Adipocyte (in vitro differentiated cells): ENCODE data around the gene SFPQ.
"Not testable (repeated sequence)": the region's sequence is repeated elsewhere in the genome, so short reads cannot be mapped to it uniquely, and the experiment has no call there.

ENCODE experiments used
- DNase-seq: peaks from one replicate; pipeline ENCODE4 v3.0.0-alpha.2; 2015; ENCODE audit warnings: low read depth
- H3K27me3 ChIP-seq: replicated peaks from 2 replicates; pipeline ENCODE4 v1.7.0; 2013; ENCODE audit warnings: mild to moderate bottlenecking, low read length, moderate library complexity; ENCODE audit not compliant: control insufficient read depth, insufficient read depth
- H3K36me3 ChIP-seq: 2 replicates; pipeline ENCODE4 v1.7.0; 2013; ENCODE audit warnings: low read length, mild to moderate bottlenecking, moderate library complexity; ENCODE audit not compliant: control insufficient read depth, insufficient read depth, severe bottlenecking
- H3K4me1 ChIP-seq: 2 replicates; pipeline ENCODE4 v1.7.0; 2013; ENCODE audit warnings: mild to moderate bottlenecking, low read length, moderate library complexity; ENCODE audit not compliant: control insufficient read depth, insufficient read depth
- H3K4me3 ChIP-seq: 2 replicates; pipeline ENCODE4 v1.7.0; 2013; ENCODE audit warnings: mild to moderate bottlenecking, low read length, moderate library complexity
- H3K9ac ChIP-seq: 2 replicates; pipeline ENCODE4 v1.7.0; 2013; ENCODE audit warnings: mild to moderate bottlenecking, low read length, moderate library complexity
- H3K9me3 ChIP-seq: 2 replicates; pipeline ENCODE4 v1.7.0; 2013; ENCODE audit warnings: mild to moderate bottlenecking, low read length, moderate library complexity; ENCODE audit not compliant: control insufficient read depth

SFPQ gene

GRCh38 chr1:35173491-35173890, 19.5 kb downstream of the SFPQ start:
- Histone ChIP-seq H3K36me3 (peaks cover 39% of the 10 kb centered on the region), H3K9ac (no peak overlapping the region), H3K27me3 (no peaks in the 10 kb centered on the region), H3K4me3 (no peak overlapping the region), H3K4me1 (no peaks in the 10 kb centered on the region), H3K9me3 (no peaks in the 10 kb centered on the region)
- no peak for DNase-seq

- H3K4me3 ChIP-seq, result no peak overlapping the region
- no peaks in the 10 kb centered on the region for H3K27me3 ChIP-seq
- DNase-seq, result no peak
- no peaks in the 10 kb centered on the region for H3K4me1 ChIP-seq
- peaks cover 24% of the 10 kb centered on the region for H3K36me3 ChIP-seq
- no peaks in the 10 kb centered on the region for H3K9me3 ChIP-seq
- no peak overlapping the region for H3K9ac ChIP-seq
These were observed 20.9 kb downstream of the SFPQ start for GRCh38 chr1:35172022-35172421.

GRCh38 chr1:35171579-35171978, 21.4 kb downstream of the SFPQ start:
- H3K9me3 ChIP-seq, result no peaks in the 10 kb centered on the region
- no peak overlapping the region for H3K9ac ChIP-seq
- no peak overlapping the region for H3K4me3 ChIP-seq
- no peaks in the 10 kb centered on the region for H3K27me3 ChIP-seq
- H3K36me3 ChIP-seq, result peaks cover 20% of the 10 kb centered on the region
- no peak for DNase-seq
- H3K4me1 ChIP-seq, result no peaks in the 10 kb centered on the region

- Histone ChIP-seq H3K9ac (no peak overlapping the region), H3K9me3 (peaks cover 6% of the 10 kb centered on the region), H3K4me3 (no peak overlapping the region), H3K27me3 (no peaks in the 10 kb centered on the region), H3K36me3 (no peaks in the 10 kb centered on the region), H3K4me1 (no peaks in the 10 kb centered on the region)
- no peak for DNase-seq
These were observed 28.1 kb downstream of the SFPQ start for GRCh38 chr1:35164893-35165292.

GRCh38 chr1:35151220-35151619, 41.7 kb downstream of the SFPQ start:
- Histone ChIP-seq H3K27me3 (no peaks in the 10 kb centered on the region), H3K4me1 (no peaks in the 10 kb centered on the region), H3K36me3 (no peaks in the 10 kb centered on the region), H3K4me3 (no peak overlapping the region), H3K9me3 (no peaks in the 10 kb centered on the region), H3K9ac (no peak overlapping the region)
- DNase-seq, result no peak

- H3K4me1 ChIP-seq, H3K9me3 ChIP-seq, H3K27me3 ChIP-seq, DNase-seq, H3K4me3 ChIP-seq, H3K36me3 ChIP-seq, H3K9ac ChIP-seq: not testable (repeated sequence)
These were observed 46.9 kb downstream of the SFPQ start for GRCh38 chr1:35145892-35146549.

GRCh38 chr1:35143737-35144508, 49.0 kb downstream of the SFPQ start:
- H3K36me3 ChIP-seq, result no peaks in the 10 kb centered on the region
- no peaks in the 10 kb centered on the region for H3K9me3 ChIP-seq
- H3K27me3 ChIP-seq, result no peaks in the 10 kb centered on the region
- no peak for DNase-seq
- no peak overlapping the region for H3K9ac ChIP-seq
- no peaks in the 10 kb centered on the region for H3K4me1 ChIP-seq
- no peak overlapping the region for H3K4me3 ChIP-seq

- not testable (repeated sequence) for H3K9ac ChIP-seq, H3K36me3 ChIP-seq, H3K9me3 ChIP-seq, H3K27me3 ChIP-seq, H3K4me3 ChIP-seq, H3K4me1 ChIP-seq, DNase-seq
These were observed 50.2 kb downstream of the SFPQ start for GRCh38 chr1:35142728-35143127.

GRCh38 chr1:35142294-35142693, 50.7 kb downstream of the SFPQ start:
- H3K9ac ChIP-seq, H3K4me1 ChIP-seq, H3K27me3 ChIP-seq, DNase-seq, H3K9me3 ChIP-seq, H3K36me3 ChIP-seq, H3K4me3 ChIP-seq: not testable (repeated sequence)

GRCh38 chr1:35137590-35137989, 55.4 kb downstream of the SFPQ start:
- H3K27me3 ChIP-seq, H3K4me1 ChIP-seq, H3K9me3 ChIP-seq, H3K36me3 ChIP-seq, DNase-seq, H3K9ac ChIP-seq, H3K4me3 ChIP-seq: not testable (repeated sequence)

- H3K36me3 ChIP-seq, result no peaks in the 10 kb centered on the region
- no peaks in the 10 kb centered on the region for H3K4me1 ChIP-seq
- DNase-seq, result no peak
- H3K27me3 ChIP-seq, result no peaks in the 10 kb centered on the region
- no peaks in the 10 kb centered on the region for H3K9me3 ChIP-seq
- H3K4me3 ChIP-seq, result no peak overlapping the region
- no peak overlapping the region for H3K9ac ChIP-seq
These were observed 56.2 kb downstream of the SFPQ start for GRCh38 chr1:35136780-35137179.
